NT2/D1 (cell line): ENCODE data around the gene ZNF708.
A peak's percentile ranks its signal among the peaks of the same experiment; 100 is the strongest.
"Not testable (repeated sequence)": the region's sequence is repeated elsewhere in the genome, so short reads cannot be mapped to it uniquely, and the experiment has no call there.

Experiments used
- DNase-seq: peaks from one replicate; pipeline ENCODE4 v3.0.0-alpha.2; 2011; ENCODE audit warnings: low read depth, low spot score
- H3K27me3 ChIP-seq: 2 replicates; pipeline ENCODE4 v1.6.0; 2011; ENCODE audit warnings: mild to moderate bottlenecking; ENCODE audit not compliant: insufficient read length, insufficient read depth
- H3K36me3 ChIP-seq: 2 replicates; pipeline ENCODE4 v1.6.1; 2011; ENCODE audit warnings: mild to moderate bottlenecking, low read length, mixed read lengths; ENCODE audit not compliant: insufficient read depth, insufficient read length
- H3K4me1 ChIP-seq: 2 replicates; pipeline ENCODE4 v1.5.1; 2011; ENCODE audit not compliant: insufficient read depth, insufficient read length
- H3K4me3 ChIP-seq: 2 replicates; pipeline ENCODE4 v1.5.1; 2011; ENCODE audit warnings: low read depth; ENCODE audit not compliant: insufficient read length
- H3K9ac ChIP-seq: 2 replicates; pipeline ENCODE4 v1.6.0; 2011; ENCODE audit warnings: low read depth; ENCODE audit not compliant: insufficient read length
- H3K9me3 ChIP-seq: 2 replicates; pipeline ENCODE4 v1.5.1; 2011; ENCODE audit warnings: mild to moderate bottlenecking, low read length; ENCODE audit not compliant: insufficient read depth
- SUZ12 ChIP-seq: IDR thresholded peaks from 2 replicates; pipeline ENCODE4 v1.6.1; 2011; ENCODE audit not compliant: insufficient read length, insufficient read depth; ENCODE audit errors: extremely low read depth
- YY1 ChIP-seq: IDR thresholded peaks from 2 replicates; pipeline ENCODE4 v1.6.1; 2011; ENCODE audit not compliant: insufficient read length, insufficient read depth
- ZNF274 ChIP-seq: IDR thresholded peaks from 2 replicates; pipeline ENCODE4 v1.6.1; 2011; ENCODE audit warnings: mild to moderate bottlenecking, low read depth, low read length

ZNF708 gene

DNA sequence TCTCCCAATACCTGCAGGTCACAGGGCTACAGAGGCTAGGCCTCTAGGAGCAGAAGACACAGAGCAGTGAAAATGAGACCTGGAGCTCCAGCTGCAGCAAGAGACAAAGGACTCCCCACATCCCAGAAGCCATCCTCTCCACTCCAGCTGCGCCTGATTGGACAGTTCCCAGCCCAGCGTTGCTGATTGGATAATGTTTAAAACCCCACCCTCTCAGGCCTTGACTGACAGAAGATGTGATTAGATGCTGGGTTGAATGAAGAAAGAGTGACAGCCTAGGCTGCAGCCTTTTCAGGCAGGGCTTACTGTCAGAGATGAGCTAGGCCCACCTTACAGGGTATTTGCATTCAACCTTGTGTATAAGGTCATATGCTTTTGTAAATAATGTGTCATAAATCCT lies 59.4 kb downstream of the ZNF708 start:
- Histone ChIP-seq H3K9ac (no peak overlapping the region), H3K27me3 (no peaks in the 10 kb centered on the region), H3K4me3 (no peak overlapping the region), H3K36me3 (no peaks in the 10 kb centered on the region), H3K9me3 (peaks cover 9% of the 10 kb centered on the region; the same call in 1 of the 2 replicates), H3K4me1 (no peaks in the 10 kb centered on the region)
- TF ChIP-seq SUZ12 (no peak), ZNF274 (no peak), YY1 (no peak)
- DNase-seq = no peak

DNA sequence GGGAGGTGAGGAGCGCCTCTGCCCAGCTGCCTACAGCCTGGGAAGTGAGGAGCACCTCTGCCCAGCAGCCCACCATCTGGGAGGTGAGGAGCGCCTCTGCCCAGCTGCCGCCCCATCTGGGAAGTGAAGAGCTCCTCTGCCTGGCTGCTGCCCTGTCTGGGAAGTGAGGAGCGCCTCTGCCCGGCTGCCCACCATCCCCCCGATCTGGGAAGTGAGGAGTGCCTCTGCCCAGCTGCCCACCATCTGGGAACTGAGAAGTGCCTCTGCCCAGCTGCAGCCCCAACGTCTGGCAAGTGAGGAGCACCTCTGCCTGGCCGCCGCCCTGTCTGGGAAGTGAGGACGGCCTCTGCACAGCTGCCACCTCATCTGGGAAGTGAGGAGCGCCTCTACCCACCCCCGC lies 64.3 kb downstream of the ZNF708 start:
- Histone ChIP-seq H3K4me3 (no peak overlapping the region), H3K27me3 (no peaks in the 10 kb centered on the region), H3K36me3 (no peaks in the 10 kb centered on the region), H3K4me1 (no peaks in the 10 kb centered on the region), H3K9me3 (peaks cover 57% of the 10 kb centered on the region), H3K9ac (no peak overlapping the region)
- no peak for TF ChIP-seq ZNF274
- TF ChIP-seq SUZ12 = no peak
- no peak for TF ChIP-seq YY1
- no peak for DNase-seq

DNA sequence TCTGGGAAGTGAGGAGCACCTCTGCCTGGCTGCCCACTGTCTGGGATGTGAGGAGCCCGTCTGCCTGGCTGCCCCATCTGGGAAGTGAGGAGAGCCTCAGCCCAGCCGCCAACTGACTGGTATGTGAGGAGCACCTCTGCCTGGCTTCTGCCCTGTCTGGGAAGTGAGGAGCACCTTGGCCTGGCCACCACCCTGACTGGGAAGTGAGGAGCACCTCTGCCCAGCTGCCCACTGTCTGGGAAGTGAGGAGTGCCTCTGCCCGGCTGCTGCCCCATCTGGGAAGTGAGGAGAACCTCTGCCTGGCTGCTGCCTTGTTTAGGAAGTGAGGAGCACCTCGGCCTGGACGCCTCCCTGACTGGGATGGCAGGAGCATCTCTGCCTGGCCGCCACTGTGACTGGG lies 64.8 kb downstream of the ZNF708 start:
- DNase-seq = no peak
- TF ChIP-seq YY1 = no peak
- TF ChIP-seq SUZ12 = no peak
- no peak for TF ChIP-seq ZNF274
- Histone ChIP-seq H3K9ac (no peak overlapping the region), H3K27me3 (no peaks in the 10 kb centered on the region), H3K4me3 (no peak overlapping the region), H3K36me3 (no peaks in the 10 kb centered on the region), H3K4me1 (no peaks in the 10 kb centered on the region), H3K9me3 (peaks cover 62% of the 10 kb centered on the region)

DNA sequence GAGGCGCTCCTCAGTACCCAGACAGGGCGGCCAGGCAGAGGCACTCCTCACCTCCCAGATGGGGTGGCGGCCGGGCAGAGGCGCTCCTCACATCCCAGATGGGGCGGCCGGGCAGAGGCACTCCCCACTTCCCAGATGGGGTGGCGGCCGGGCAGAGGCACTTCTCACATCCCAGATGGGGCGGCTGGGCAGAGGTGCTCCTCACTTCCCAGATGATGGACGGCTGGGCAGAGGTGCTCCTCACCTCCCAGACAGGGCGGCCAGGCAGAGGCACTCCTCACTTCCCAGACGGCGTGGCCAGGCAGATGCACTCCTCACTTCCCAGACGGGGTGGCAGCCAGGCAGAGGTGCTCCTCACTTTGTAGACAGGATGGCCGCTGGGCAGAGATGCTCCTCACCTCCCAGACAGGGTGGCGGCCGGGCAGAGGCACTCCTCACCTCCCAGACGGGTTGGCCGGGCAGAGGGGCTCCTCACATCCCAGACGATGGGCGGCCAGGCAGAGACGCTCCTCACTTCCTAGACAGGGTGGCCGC lies 68.3 kb downstream of the ZNF708 start:
- peaks cover 71% of the 10 kb centered on the region for H3K9me3 ChIP-seq
- H3K9ac ChIP-seq, H3K27me3 ChIP-seq, H3K36me3 ChIP-seq, H3K4me1 ChIP-seq, H3K4me3 ChIP-seq, DNase-seq: not testable (repeated sequence)

DNA sequence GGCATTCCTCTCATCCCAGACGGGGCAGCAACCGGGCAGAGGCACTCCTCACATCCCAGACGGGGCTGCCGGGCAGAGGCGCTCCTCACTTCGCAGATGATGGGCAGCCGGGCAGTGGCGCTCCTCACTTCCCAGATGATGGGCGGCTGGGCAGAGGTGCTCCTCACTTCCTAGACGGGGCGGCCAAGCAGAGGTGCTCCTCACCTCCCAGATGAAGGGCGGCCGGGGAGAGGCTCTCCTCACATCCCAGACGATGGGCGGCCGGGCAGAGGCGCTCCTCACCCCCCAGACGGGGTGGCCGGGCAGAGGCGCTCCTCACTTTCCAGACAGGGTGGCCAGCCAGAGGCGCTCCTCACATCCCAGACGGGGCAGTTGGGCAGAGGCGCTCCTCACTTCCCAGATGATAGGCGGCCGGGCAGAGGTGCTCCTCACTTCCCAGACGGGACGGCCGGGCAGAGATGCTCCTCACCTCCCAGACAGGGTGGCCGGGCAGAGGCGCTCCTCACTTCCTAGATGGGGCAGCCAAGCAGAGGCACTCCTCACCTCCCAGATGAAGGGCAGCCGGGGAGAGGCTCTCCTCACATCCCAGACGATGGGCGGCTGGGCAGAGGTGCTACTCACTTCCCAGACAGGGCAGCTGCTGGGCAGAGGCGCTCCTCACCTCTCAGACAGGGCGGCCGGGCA lies 68.9 kb downstream of the ZNF708 start:
- Histone ChIP-seq H3K4me1 (no peaks in the 10 kb centered on the region), H3K4me3 (no peak overlapping the region), H3K27me3 (no peaks in the 10 kb centered on the region), H3K36me3 (no peaks in the 10 kb centered on the region), H3K9me3 (peaks cover 67% of the 10 kb centered on the region), H3K9ac (no peak overlapping the region)
- TF ChIP-seq YY1 = no peak
- no peak for TF ChIP-seq SUZ12
- TF ChIP-seq ZNF274 = no peak
- DNase-seq = no peak

DNA sequence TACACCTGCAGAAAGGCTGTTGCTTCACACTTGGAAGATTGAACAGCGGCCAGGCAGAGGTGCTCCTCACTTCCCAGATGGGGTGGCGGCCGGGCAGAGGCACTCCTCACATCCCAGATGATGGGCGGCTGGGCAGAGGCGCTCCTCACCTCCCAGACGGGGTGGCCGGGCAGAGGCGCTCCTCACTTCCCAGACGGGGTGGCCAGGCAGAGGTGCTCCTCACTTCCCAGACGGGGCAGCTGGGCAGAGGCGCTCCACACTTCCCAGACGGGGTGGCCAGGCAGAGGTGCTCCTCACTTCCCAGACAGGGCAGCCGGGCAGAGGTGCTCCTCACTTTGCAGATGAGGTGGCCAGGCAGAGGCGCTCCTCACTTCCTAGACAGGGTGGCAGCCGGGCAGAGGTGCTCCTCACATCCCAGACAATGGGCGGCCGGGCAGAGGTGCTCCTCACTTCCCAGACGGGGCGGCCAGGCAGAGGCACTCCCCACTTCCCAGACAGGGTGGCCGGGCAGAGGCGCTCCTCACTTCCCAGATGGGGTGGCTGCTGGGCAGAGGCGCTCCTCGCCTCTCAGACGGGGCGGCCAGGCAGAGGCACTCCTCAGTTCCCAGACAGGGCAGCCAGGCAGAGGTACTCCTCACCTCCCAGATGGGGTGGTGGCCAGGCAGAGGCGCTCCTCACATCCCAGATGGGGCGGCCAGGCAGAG lies 69.6 kb downstream of the ZNF708 start:
- H3K27me3 ChIP-seq, H3K4me3 ChIP-seq, H3K4me1 ChIP-seq, H3K36me3 ChIP-seq, H3K9ac ChIP-seq, DNase-seq: not testable (repeated sequence)
- peaks cover 60% of the 10 kb centered on the region for H3K9me3 ChIP-seq

DNA sequence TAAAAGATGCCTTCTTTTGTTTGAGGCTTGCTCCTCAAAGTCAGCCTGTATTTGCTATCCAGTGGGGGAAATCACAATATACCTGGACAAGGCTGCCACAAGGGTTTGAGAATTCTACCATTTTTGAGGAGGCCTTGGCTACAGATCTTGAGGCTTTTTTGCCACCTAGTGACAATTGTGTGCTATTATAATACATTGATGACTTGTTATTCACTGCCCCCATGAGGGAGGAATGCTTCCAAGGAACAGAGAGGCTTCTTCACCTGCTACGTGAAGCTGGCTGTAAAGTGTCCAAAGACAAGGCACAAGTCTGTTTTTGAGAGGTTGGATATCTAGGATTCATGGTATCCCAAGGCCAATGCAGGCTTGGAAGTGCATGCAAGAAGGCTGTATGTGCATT lies 72.5 kb downstream of the ZNF708 start:
- Histone ChIP-seq H3K27me3 (no peaks in the 10 kb centered on the region), H3K4me1 (no peaks in the 10 kb centered on the region), H3K9me3 (peaks cover 52% of the 10 kb centered on the region), H3K9ac (no peak overlapping the region), H3K36me3 (no peaks in the 10 kb centered on the region), H3K4me3 (no peak overlapping the region)
- peak; percentile 68 for DNase-seq
- TF ChIP-seq SUZ12 = no peak
- no peak for TF ChIP-seq YY1
- TF ChIP-seq ZNF274 = no peak
